Measurements from ENCODE around the gene SMG6. TPM values are rescaled to one million over a fixed set of nuclear protein-coding genes. Genes with fewer than 3 reads are reported as not detected.

The SMG6 gene
- total and polyA plus RNA-seq, 5 experiments from 2014 or later = 5.3 to 51.4 (median 13.5) TPM

DNA sequence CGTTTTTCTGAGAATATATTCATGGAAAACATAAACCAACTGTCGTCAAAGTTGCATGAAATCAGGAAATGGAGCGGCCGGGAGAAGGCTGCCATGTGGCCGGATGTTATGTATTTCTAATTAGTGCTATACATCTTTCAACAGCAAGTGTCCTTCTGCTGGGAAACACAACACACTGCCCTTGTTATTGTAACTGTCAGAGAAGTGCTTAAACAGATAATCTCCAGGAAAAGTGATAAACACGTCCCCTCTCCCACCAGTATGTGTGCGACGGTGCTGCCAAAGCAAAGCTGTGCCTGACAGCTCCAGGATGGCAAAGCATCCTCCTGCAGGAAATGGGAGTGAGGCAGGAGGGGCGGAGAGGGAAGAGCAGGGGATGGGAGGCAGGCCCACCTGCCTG is 111.8 kb downstream of the SMG6 start:
- POLR2A ChIA-PET = interaction anchor here (0.6 to 0.9 kb wide), 2 partner anchors 24 to 473 kb away, joined by 3 to 4 read pairs; no protein-coding TSS in a partner anchor
- Mint-ChIP-seq H3K27ac (peak overlapping the region in 7 of 10 donors; percentile 56 to 95 (median 76)), H3K36me3 (peaks cover 4 to 37% (median 7%) of the 10 kb centered on the region in 3 donors), H3K27me3 (no peaks in the 10 kb centered on the region), H3K4me3 (peak overlapping the region in 8 of 10 donors; percentile 38 to 73 (median 64)), H3K9me3 (no peaks in the 10 kb centered on the region), H3K4me1 (peaks cover 40 to 76% (median 72%) of the 10 kb centered on the region in 4 donors)
- DNase-seq = no peak
- ATAC-seq = no peak

DNA sequence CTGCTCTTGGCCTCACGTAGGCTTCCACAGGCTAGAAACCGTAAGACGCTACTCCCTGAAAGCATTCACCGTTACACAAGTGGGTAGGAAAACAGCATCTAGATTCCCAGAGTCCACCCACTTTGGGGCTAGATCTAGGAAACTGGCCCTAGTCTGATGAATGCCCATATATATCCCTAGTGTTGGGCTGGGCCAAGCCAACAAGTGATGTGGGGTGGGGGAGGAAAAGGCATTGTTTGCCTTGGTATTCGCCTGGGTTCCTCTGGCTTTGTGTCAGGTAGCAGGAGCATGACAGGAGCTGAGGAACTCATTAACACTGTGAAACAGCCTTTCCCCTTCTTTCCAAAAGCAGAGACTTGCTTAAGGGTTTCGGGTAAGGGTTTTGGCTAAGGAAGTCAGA is 112.4 kb downstream of the SMG6 start:
- ATAC-seq (no peak), DNase-seq (no peak)
- POLR2A ChIA-PET = interaction anchor here (0.6 kb wide), 1 partner anchor 472 kb away, joined by 4 read pairs; no protein-coding TSS in a partner anchor
- H3K27me3 Mint-ChIP-seq = no peaks in the 10 kb centered on the region
- H3K9me3 Mint-ChIP-seq = no peaks in the 10 kb centered on the region
- peaks cover 4 to 42% (median 10%) of the 10 kb centered on the region in 3 donors for H3K36me3 Mint-ChIP-seq
- peak overlapping the region in 3 of 10 donors; percentile 15 to 89 (median 44) for H3K27ac Mint-ChIP-seq
- H3K4me1 Mint-ChIP-seq = peaks cover 40 to 73% (median 72%) of the 10 kb centered on the region in 4 donors
- peak overlapping the region in 2 of 10 donors; percentile 67 to 73 for H3K4me3 Mint-ChIP-seq

DNA sequence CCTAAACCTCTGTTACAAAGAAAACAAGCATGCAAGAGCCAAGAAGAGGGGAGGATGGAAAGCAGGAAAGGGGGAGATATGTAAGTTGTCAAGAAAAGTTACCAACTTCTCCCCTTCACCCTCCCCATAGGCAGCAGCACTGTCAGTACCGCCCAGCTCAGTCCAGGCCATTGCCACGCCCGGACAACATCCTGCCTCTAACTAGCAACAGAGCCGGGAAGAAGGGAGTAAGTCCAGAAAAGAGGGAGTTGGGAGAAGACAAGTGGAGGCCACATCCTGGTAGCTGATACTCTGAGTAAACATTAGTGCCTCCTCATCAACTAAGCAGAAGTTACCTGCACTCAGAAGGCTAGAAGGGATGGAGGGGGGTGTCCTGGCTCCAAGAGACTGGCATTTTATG is 113.6 kb downstream of the SMG6 start:
- H3K36me3 Mint-ChIP-seq = peaks cover 4 to 54% (median 19%) of the 10 kb centered on the region in 3 donors
- H3K4me3 Mint-ChIP-seq = no peak overlapping the region
- peak overlapping the region in 4 of 10 donors; percentile 17 to 75 (median 50) for H3K27ac Mint-ChIP-seq

DNA sequence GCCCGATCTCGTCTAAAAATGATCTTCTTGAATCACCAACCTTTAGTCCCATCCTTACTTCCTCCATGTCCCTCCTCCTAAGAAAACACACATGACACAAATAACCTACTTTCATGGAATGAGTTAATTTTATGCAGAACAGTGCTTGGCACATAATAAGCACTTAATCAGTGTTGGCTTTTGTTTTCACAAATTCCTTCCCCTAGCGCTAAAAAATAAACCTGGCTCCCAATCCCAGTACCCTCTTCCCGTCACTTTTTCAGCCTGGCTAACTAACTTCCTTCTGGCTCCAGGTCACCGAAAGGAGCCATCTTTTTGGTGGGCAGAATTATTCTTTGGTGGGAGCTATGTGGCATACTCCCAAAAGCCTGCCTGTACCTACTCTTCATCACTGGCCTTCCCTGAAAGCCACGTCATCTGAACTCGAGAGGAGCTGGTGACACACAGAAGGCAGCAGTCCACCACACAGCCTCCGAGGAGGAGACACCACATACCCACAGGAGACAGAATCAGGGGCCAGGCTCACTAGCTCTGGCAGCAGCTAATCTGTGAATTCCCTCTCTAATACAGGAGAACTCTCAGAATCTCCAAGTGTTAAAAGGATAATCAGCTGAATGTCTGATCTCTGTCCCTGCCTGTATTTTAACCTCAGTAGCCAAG is 114.5 kb downstream of the SMG6 start:
- POLR2A ChIA-PET = no interaction called here
- no peaks in the 10 kb centered on the region for H3K27me3 Mint-ChIP-seq

More for the DNA sequence above, 113.6 kb downstream of the SMG6 start:
- Mint-ChIP-seq H3K9me3 (no peaks in the 10 kb centered on the region), H3K4me1 (peaks cover 41 to 71% (median 68%) of the 10 kb centered on the region in 4 donors), H3K27me3 (no peaks in the 10 kb centered on the region)
- ATAC-seq = no peak
- POLR2A ChIA-PET = no interaction called here
- no peak for DNase-seq

DNA sequence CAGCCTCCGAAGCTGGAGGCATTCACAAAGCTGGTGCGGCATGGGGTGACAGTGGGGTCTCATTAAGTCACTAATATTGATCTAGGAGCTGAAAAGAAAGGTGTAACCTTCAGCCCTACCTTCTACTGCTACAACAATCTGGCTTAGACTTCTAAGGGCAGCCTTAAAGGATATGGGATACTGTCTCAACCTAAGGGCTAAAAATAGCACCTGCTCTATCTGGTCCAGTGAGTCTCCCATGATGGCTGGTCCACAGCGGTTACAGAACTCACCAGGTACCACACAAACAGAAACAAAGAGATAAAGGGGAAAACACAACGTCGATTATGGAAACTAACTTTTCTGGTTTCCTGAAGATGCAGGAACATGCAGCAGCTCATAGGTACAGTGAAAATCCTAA is 115.8 kb downstream of the SMG6 start:
- no peak for ATAC-seq
- Mint-ChIP-seq H3K9me3 (no peaks in the 10 kb centered on the region), H3K36me3 (peaks cover 9 to 60% (median 17%) of the 10 kb centered on the region in 3 donors), H3K27me3 (no peaks in the 10 kb centered on the region), H3K4me3 (no peak overlapping the region), H3K27ac (peak overlapping the region in 1 of 10 donors; percentile 72), H3K4me1 (peaks cover 39 to 54% (median 48%) of the 10 kb centered on the region in 4 donors)
- DNase-seq = no peak
- POLR2A ChIA-PET = interaction anchor here (0.7 kb wide), 1 partner anchor 143 kb away, joined by 3 read pairs; no protein-coding TSS in a partner anchor

More for the DNA sequence above, 114.5 kb downstream of the SMG6 start:
- H3K4me1 Mint-ChIP-seq = peaks cover 38 to 64% (median 60%) of the 10 kb centered on the region in 4 donors
- no peak overlapping the region for H3K4me3 Mint-ChIP-seq
- peaks cover 4 to 53% (median 19%) of the 10 kb centered on the region in 3 donors for H3K36me3 Mint-ChIP-seq
- no peaks in the 10 kb centered on the region for H3K9me3 Mint-ChIP-seq
- ATAC-seq (no peak), DNase-seq (no peak)
- peak overlapping the region in 2 of 10 donors; percentile 37 to 69 for H3K27ac Mint-ChIP-seq

DNA sequence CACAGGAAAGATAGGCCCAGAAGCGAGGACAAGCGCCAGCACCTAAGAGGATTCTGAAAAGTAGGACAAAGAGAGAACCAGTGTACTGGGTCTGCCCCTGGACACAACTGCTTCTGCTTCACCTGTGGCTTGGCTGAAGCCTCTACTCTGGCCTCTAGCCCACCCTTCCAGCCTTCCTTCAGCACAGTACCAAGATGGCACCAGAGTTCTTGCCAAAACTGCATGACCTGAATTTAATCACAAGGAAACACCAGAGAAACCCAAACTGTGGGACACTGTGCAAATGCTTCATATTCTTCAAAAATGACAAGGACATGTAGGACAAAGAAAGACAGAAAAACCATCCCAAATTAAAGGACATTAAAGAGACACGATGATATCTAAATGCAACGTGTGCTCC is 116.6 kb downstream of the SMG6 start:
- POLR2A ChIA-PET = no interaction called here
- Mint-ChIP-seq H3K27me3 (no peaks in the 10 kb centered on the region), H3K4me1 (peaks cover 31 to 48% (median 41%) of the 10 kb centered on the region in 4 donors), H3K9me3 (no peaks in the 10 kb centered on the region), H3K4me3 (no peak overlapping the region), H3K27ac (no peak overlapping the region), H3K36me3 (peaks cover 9 to 67% (median 18%) of the 10 kb centered on the region in 3 donors)
- DNase-seq (no peak), ATAC-seq (no peak)

DNA sequence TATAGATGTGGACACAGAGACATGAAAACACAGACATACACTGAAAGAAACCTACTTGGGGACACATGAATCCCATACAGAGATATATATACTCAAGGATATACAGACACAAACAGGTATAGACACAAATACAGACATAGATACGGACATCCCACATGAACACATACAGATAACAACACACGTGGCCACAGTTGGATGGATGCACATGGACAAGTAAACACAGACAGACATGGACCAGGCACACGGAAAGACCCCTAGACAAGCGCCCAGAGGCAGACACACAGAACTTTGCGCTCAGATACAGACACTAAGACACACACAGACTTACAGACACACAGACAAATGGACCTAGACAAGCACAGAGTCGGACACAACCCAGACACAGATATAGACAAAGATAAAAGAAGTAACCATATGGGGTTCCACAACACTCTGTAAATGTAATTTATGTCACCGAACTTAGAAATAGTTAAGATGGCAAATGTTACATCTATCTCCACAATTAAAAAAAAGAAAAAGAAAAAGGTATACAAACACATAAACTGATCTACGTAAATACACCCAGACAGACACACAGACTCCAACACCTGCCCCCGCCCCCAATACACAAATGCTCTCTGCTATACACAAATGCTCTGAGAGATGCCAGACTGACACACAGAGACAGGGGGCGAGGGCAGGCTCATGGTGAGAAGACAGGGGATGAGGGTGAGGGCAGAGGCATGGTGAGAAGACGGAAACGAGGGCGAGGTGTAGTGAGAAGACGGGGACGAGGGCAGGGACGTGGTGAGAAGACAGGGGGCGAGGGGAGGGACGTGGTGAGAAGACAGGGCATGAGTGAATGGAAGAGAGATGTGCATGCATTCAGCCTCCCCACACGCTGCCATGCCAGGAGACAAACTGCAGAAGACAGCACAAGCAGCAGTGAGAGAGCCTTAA is 118.3 kb downstream of the SMG6 start:
- H3K9me3 Mint-ChIP-seq = no peaks in the 10 kb centered on the region
- DNase-seq = peak in 1 of 10 donors; percentile 11
- peaks cover 9 to 83% (median 22%) of the 10 kb centered on the region in 3 donors for H3K36me3 Mint-ChIP-seq
- POLR2A ChIA-PET = interaction anchor here (0.7 kb wide), 1 partner anchor 131 kb away, joined by 7 read pairs; the partner anchor contains the start of gene HIC1
- peaks cover 24 to 33% (median 30%) of the 10 kb centered on the region in 4 donors for H3K4me1 Mint-ChIP-seq
- H3K27ac Mint-ChIP-seq = peak overlapping the region in 4 of 10 donors; percentile 1 to 61 (median 34)
- H3K27me3 Mint-ChIP-seq = no peaks in the 10 kb centered on the region
- ATAC-seq = peak in 1 of 2 donors; percentile 50
- peak overlapping the region in 1 of 10 donors; percentile 22 for H3K4me3 Mint-ChIP-seq

DNA sequence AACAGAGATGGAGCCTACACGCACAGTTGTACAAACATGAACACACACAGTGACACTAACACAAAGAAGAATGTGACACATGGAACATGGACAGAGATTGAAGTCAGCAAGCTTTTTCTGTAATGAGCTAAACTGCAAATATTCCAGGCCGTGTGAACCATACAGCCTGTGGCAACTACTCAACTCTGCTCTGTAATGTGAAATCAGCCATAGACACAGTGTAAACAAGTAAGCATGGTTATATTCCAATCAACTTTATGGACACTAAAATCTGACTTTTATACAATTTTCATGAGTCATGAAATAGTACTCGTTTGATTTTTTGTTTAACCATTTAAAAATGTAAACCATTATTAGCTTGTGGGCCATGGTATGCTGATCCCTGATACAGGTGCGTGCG is 120.2 kb downstream of the SMG6 start:
- no peak for DNase-seq
- Mint-ChIP-seq H3K4me3 (no peak overlapping the region), H3K27ac (peak overlapping the region in 2 of 10 donors; percentile 51 to 83), H3K9me3 (no peaks in the 10 kb centered on the region), H3K27me3 (no peaks in the 10 kb centered on the region), H3K36me3 (peaks cover 9 to 80% (median 23%) of the 10 kb centered on the region in 3 donors), H3K4me1 (peaks cover 15 to 25% (median 19%) of the 10 kb centered on the region in 4 donors)
- POLR2A ChIA-PET = interaction anchor here (0.6 kb wide), 1 partner anchor 64 kb away, joined by 6 read pairs; no protein-coding TSS in a partner anchor
- ATAC-seq = no peak

DNA sequence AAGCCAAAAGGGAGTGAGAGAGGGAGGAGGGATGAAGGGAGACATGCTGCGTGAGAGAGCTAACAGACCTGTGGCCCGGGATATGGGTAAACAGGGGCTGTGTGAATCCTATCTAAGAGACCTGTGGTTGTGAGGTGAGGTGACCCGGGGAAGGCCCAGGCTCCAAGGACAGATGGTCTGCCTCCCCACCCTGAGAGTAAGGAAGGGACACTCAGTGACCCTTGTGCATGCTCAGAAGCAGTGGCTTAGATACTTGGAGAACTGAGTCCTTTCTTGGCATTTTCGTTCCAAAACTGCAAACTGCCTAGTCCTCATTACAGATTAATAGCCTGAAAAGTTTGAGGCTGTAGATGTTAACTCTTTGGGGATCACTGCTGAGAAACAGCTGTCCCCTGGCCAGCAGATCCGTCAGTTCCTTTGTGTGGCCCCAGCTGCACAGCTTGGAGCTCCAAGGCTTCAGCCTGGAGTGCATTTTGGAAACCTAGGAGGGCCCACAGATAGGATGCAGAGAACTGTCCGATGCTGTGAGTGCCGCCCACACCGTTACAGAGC is 121.6 kb downstream of the SMG6 start:
- no peaks in the 10 kb centered on the region for H3K9me3 Mint-ChIP-seq
- no peaks in the 10 kb centered on the region for H3K27me3 Mint-ChIP-seq
- no peak overlapping the region for H3K4me3 Mint-ChIP-seq
- DNase-seq (no peak), ATAC-seq (no peak)
- H3K36me3 Mint-ChIP-seq = peaks cover 5 to 81% (median 22%) of the 10 kb centered on the region in 3 donors
- peaks cover 16 to 30% (median 21%) of the 10 kb centered on the region in 4 donors for H3K4me1 Mint-ChIP-seq
- peak overlapping the region in 1 of 10 donors; percentile 16 for H3K27ac Mint-ChIP-seq
- POLR2A ChIA-PET = interaction anchor here (0.5 kb wide), 1 partner anchor 26 kb away, joined by 3 read pairs; no protein-coding TSS in a partner anchor

DNA sequence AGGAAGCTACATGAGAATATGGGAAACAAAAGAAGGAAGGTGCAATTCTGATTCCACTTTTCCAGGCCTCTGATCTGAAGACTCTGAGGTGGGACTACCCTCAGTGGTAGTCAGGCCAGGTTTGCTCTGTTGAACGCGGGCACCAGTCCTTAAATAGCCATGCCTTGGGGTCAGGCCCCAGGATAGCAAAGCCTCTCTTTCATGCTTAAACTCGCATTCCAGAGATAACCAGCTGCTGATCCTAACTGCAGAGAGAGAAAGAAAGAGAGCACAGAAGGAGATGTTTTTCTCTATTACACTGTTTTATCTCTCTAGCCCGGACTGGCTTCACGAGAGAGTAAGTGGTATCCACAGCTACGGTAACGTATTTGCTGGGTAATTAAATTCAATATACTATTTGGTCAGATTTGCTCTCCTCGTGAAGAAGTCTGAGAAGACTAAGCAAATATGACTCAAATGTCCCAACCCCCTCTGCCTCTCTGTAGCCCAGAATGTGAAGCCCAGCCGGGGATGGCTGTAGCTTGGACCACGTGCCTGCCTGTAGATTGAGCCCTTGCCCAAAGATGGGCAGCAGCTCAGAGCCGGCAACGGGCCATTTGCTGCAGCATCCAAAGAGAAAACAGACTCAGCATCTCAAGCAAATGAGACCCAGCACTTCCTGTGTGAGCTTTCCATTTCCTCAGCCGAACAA is 122.2 kb downstream of the SMG6 start:
- no peaks in the 10 kb centered on the region for H3K9me3 Mint-ChIP-seq
- peaks cover 5 to 80% (median 20%) of the 10 kb centered on the region in 3 donors for H3K36me3 Mint-ChIP-seq
- no peak overlapping the region for H3K4me3 Mint-ChIP-seq
- peak overlapping the region in 1 of 10 donors; percentile 16 for H3K27ac Mint-ChIP-seq
- ATAC-seq (no peak), DNase-seq (no peak)
- POLR2A ChIA-PET = interaction anchor here (0.5 kb wide), 1 partner anchor 26 kb away, joined by 3 read pairs; no protein-coding TSS in a partner anchor
- no peaks in the 10 kb centered on the region for H3K27me3 Mint-ChIP-seq
- H3K4me1 Mint-ChIP-seq = peaks cover 16 to 32% (median 21%) of the 10 kb centered on the region in 4 donors

DNA sequence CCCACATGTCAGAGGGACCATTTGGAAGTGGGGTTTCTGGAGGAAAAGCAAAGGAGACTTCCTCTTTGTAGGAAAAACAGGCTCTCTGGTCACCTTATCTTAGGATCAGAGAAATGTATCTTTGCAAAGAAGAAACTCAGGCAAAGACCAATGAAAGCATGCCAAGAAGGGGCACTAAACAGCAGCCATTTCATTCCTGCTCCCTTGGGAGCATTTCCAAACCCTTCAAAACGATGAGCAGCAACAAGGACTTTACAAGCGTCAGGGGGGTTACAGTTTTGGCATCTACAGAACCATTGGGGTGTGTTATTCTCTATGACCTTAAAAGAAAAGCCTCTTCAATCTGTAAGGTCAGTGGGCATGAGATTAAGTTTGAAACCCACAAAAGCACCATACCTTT is 122.8 kb downstream of the SMG6 start:
- no peak for ATAC-seq
- DNase-seq = no peak
- Mint-ChIP-seq H3K4me1 (peaks cover 17 to 31% (median 21%) of the 10 kb centered on the region in 4 donors), H3K27me3 (no peaks in the 10 kb centered on the region), H3K4me3 (no peak overlapping the region), H3K36me3 (peaks cover 5 to 78% (median 16%) of the 10 kb centered on the region in 3 donors), H3K9me3 (no peaks in the 10 kb centered on the region), H3K27ac (peak overlapping the region in 2 of 10 donors; percentile 12 to 24)
- POLR2A ChIA-PET = no interaction called here

All from naive thymus-derived CD8-positive, alpha-beta T cell (primary cell).